Adrenal gland (tissue), 12 donors: ENCODE measurements around the gene HS6ST2. TPM values are rescaled to one million over a fixed set of nuclear protein-coding genes. Genes with fewer than 3 reads are reported as not detected.

Experiments used
- DNase-seq, 7 donors: peaks; one replicate each; pipeline ENCODE4 v3.0.0-alpha.2; 2019 to 2020
- H3K27ac ChIP-seq, 5 donors: fragments of 200-600 bp; sonication (generic) in 4 of 5; 1 replicate in 3 of 5; 2 replicates in 2 of 5; pipeline versions ENCODE4 v1.5.1 to v1.8.0; 2016 to 2020; ENCODE audit warnings: mild to moderate bottlenecking in 1 of 5
- H3K27me3 ChIP-seq: fragments of 200-600 bp; 2 replicates; pipeline ENCODE4 v1.8.0; 2021
- H3K36me3 ChIP-seq, 2 donors: fragments of 200-600 bp; replicated peaks in 1 of 2; 1 replicate in 1 of 2; 2 replicates in 1 of 2; pipeline versions ENCODE4 v1.5.1 to v1.8.0; 2018 to 2022
- H3K4me1 ChIP-seq, 2 donors: fragments of 200-600 bp; replicated peaks in 1 of 2; 1 replicate in 1 of 2; 2 replicates in 1 of 2; pipeline versions ENCODE4 v1.5.1 to v1.8.0; 2018 to 2021
- H3K4me3 ChIP-seq, 4 donors: fragments of 200-600 bp; sonication (generic) in 3 of 4; one replicate each; pipeline ENCODE4 v1.5.1; 2016 to 2018
- H3K9me3 ChIP-seq, 3 donors: fragments of 200-600 bp; sonication (generic) in 1 of 3; replicated peaks in 1 of 3; 1 replicate in 2 of 3; 2 replicates in 1 of 3; pipeline versions ENCODE4 v1.5.1 to v1.8.0; 2016 to 2021
- POLR2A ChIP-seq, 2 donors: fragments of 450-650 bp; IDR thresholded peaks; one replicate each; pipeline ENCODE4 v1.6.1; 2017; ENCODE audit warnings: antibody characterized with exemption in 2 of 2, mild to moderate bottlenecking in 2 of 2, moderate library complexity in 1 of 2
- WGBS, 4 donors: extraction: QIAGEN DNeasy Blood & Tissue Kit in 2 of 4; methylation state at CpG; one replicate each; pipeline versions ENCODE4 v1.1.5 to v1.1.7; 2013 to 2017; 5-methylcytosine and 5-hydroxymethylcytosine counted together
- intact Hi-C, 2 donors: fragments of 100-400 bp; cut with DNase I; formaldehyde crosslinking; loops; one replicate each; pipeline versions ENCODE4 v1.14.1 to v1.15.0; 2022 to 2023
- polyA plus RNA-seq, 3 donors: library from polyadenylated mRNA; stranded (reverse); fragments of 200-250 nt in 2 of 3; fragments of 350-450 nt in 1 of 3; fragmentation: Illumina TruSeq in 1 of 3; extraction: RNeasy Lipid Tissue Mini Kit (QIAGEN cat#74804) in 1 of 3; gene quantifications; one replicate each; pipeline ENCODE4 v1.2.3, GENCODE V29; 2013 to 2014
- total RNA-seq, 9 donors: library from RNA; depleted of rRNA in 4 of 9; stranded (reverse); fragments of >200 nt in 4 of 9; fragments of 120-200 nt in 1 of 9; fragmentation: NEBNext Ultra II Directional in 1 of 9; extraction: Animal tissue kit (Norgen Biotek cat#: 25700) in 1 of 9; gene quantifications; one replicate each; pipeline versions ENCODE4 v1.1.0 to v1.2.4, GENCODE V29; 2013 to 2023
- TF ChIP-seq, protein P1 (sequence below), 6 experiments: fragments of 450-650 bp in 4 of 6; fragments of 200-600 bp in 2 of 6; sonication (generic) in 1 of 6; IDR thresholded peaks; 1 replicate in 5 of 6; 2 replicates in 1 of 6; pipeline versions ENCODE4 v1.5.1 to v1.8.0; 2016 to 2021; ENCODE audit warnings: antibody characterized with exemption in 6 of 6, mild to moderate bottlenecking in 2 of 6, moderate library complexity in 1 of 6
- donor health status: healthy with polysubstance abuse.
- donor health status: Bipolar disorder and iron deficiency.
- donor health status: DM: yes; HTN: yes; CAD: no.
- donor health status: DM: no; HTN: no; CAD: no.
- donor health status: DM: no; HTN: no; CAD: no.
- donor health status: DM: yes; HTN: yes; CAD: no.

The HS6ST2 gene
- total and polyA plus RNA-seq, 12 donors = 0.24 to 6.0 (median 1.3) TPM

- no peak for DNase-seq
- Histone ChIP-seq H3K9me3 (no peaks in the 10 kb centered on the region), H3K27ac (no peak overlapping the region), H3K4me1 (no peaks in the 10 kb centered on the region), H3K36me3 (no peaks in the 10 kb centered on the region), H3K27me3 (peaks cover 7% of the 10 kb centered on the region), H3K4me3 (no peak overlapping the region)
- TF ChIP-seq POLR2A (IDR thresholded peaks at IDR 0.05) = no peak
- TF ChIP-seq, protein P1, sequence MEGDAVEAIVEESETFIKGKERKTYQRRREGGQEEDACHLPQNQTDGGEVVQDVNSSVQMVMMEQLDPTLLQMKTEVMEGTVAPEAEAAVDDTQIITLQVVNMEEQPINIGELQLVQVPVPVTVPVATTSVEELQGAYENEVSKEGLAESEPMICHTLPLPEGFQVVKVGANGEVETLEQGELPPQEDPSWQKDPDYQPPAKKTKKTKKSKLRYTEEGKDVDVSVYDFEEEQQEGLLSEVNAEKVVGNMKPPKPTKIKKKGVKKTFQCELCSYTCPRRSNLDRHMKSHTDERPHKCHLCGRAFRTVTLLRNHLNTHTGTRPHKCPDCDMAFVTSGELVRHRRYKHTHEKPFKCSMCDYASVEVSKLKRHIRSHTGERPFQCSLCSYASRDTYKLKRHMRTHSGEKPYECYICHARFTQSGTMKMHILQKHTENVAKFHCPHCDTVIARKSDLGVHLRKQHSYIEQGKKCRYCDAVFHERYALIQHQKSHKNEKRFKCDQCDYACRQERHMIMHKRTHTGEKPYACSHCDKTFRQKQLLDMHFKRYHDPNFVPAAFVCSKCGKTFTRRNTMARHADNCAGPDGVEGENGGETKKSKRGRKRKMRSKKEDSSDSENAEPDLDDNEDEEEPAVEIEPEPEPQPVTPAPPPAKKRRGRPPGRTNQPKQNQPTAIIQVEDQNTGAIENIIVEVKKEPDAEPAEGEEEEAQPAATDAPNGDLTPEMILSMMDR (IDR thresholded peaks at IDR 0.05) = no peak
- 46 to 60% (median 50%) methylated on average over 2 to 4 of the region's 4 CpGs for WGBS, 4 donors
- intact Hi-C loops = no loop called here
These were observed 17.6 kb downstream of the HS6ST2 start for GRCh38 chrX:132940727-132941327.

- H3K27me3 ChIP-seq = no peaks in the 10 kb centered on the region
These were observed 25.3 kb downstream of the HS6ST2 start for GRCh38 chrX:132933170-132933569.

GRCh38 chrX:132924426-132924825 is 34.0 kb downstream of the HS6ST2 start:
- H3K4me1 ChIP-seq = no peaks in the 10 kb centered on the region
- H3K4me3 ChIP-seq = no peak overlapping the region
- intact Hi-C loops = no loop called here
- H3K27ac ChIP-seq = no peak overlapping the region
- no peaks in the 10 kb centered on the region for H3K36me3 ChIP-seq
- H3K9me3 ChIP-seq = no peaks in the 10 kb centered on the region
- DNase-seq = no peak
- TF ChIP-seq POLR2A (IDR thresholded peaks at IDR 0.05) = no peak
- TF ChIP-seq, protein P1 (IDR thresholded peaks at IDR 0.05) = no peak
- 83 to 91% (median 84%) methylated on average over 5 of the region's 5 CpGs for WGBS, 4 donors
- no peaks in the 10 kb centered on the region for H3K27me3 ChIP-seq

More at GRCh38 chrX:132933170-132933569, 25.3 kb downstream of the HS6ST2 start:
- 68 to 82% (median 74%) methylated on average over 8 of the region's 8 CpGs for WGBS, 4 donors
- Histone ChIP-seq H3K9me3 (peaks cover 0 to 4% (median 0%) of the 10 kb centered on the region in 3 donors), H3K4me3 (no peak overlapping the region), H3K27ac (no peak overlapping the region), H3K4me1 (no peaks in the 10 kb centered on the region), H3K36me3 (no peaks in the 10 kb centered on the region)
- intact Hi-C loops = no loop called here
- TF ChIP-seq, protein P1 (IDR thresholded peaks at IDR 0.05) = no peak
- no peak for TF ChIP-seq POLR2A (IDR thresholded peaks at IDR 0.05)
- no peak for DNase-seq

DNA sequence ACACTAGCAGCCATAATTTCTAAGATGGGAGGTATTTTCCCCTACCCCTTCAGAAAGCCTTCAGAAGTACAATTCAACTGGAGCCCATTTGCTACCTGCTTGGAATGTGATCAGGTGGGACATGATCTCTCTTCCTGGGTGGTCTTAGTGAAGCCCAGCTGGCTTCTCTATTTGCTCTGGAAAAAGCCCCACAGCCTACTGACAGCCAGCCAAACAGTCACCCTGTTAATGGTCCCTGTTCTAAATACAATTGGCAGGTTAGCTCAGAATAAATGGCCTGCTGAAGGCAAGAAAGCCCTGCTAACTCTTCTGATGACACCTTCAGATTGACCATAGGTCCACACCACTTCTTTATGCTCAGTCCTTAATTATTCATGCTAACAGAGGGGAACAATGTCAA is 39.9 kb downstream of the HS6ST2 start:
- TF ChIP-seq POLR2A (IDR thresholded peaks at IDR 0.05) = no peak
- TF ChIP-seq, protein P1 (IDR thresholded peaks at IDR 0.05) = no peak
- no peaks in the 10 kb centered on the region for H3K36me3 ChIP-seq
- H3K4me1 ChIP-seq = no peaks in the 10 kb centered on the region
- no peak overlapping the region for H3K27ac ChIP-seq
- intact Hi-C loops = no loop called here
- H3K9me3 ChIP-seq = no peaks in the 10 kb centered on the region
- H3K4me3 ChIP-seq = no peak overlapping the region
- DNase-seq = no peak
- peaks cover 23% of the 10 kb centered on the region for H3K27me3 ChIP-seq
